Memory B cell (primary cell): ENCODE results near the gene ANKRD42.

Experiments
- ATAC-seq: fragments of 150-1000 bp; cut with Tn5 transposase; 2 replicates; pipeline ENCODE4 v1.10.0; 2021; ENCODE audit warnings: low read depth, mild to moderate bottlenecking, moderate library complexity
- DNase-seq, 2 donors: peaks; one replicate each; pipeline ENCODE4 v3.0.0; 2022; ENCODE audit warnings: low spot score in 2 of 2
- H3K27ac Mint-ChIP-seq: one replicate; pipeline ENCODE4 v1.8.0; 2022; ENCODE audit warnings: mild to moderate bottlenecking, moderate library complexity, mixed read lengths
- H3K27me3 Mint-ChIP-seq: one replicate; pipeline ENCODE4 v1.8.0; 2022; ENCODE audit warnings: mixed read lengths
- H3K36me3 Mint-ChIP-seq: one replicate; pipeline ENCODE4 v1.8.0; 2022; ENCODE audit warnings: mild to moderate bottlenecking, mixed read lengths
- H3K4me1 Mint-ChIP-seq: one replicate; pipeline ENCODE4 v1.8.0; 2022; ENCODE audit warnings: mixed read lengths
- H3K4me3 Mint-ChIP-seq: one replicate; pipeline ENCODE4 v1.8.0; 2022; ENCODE audit warnings: mild to moderate bottlenecking, moderate library complexity, mixed read lengths
- H3K9me3 Mint-ChIP-seq: one replicate; pipeline ENCODE4 v1.8.0; 2022; ENCODE audit warnings: mixed read lengths

ANKRD42 gene

DNA sequence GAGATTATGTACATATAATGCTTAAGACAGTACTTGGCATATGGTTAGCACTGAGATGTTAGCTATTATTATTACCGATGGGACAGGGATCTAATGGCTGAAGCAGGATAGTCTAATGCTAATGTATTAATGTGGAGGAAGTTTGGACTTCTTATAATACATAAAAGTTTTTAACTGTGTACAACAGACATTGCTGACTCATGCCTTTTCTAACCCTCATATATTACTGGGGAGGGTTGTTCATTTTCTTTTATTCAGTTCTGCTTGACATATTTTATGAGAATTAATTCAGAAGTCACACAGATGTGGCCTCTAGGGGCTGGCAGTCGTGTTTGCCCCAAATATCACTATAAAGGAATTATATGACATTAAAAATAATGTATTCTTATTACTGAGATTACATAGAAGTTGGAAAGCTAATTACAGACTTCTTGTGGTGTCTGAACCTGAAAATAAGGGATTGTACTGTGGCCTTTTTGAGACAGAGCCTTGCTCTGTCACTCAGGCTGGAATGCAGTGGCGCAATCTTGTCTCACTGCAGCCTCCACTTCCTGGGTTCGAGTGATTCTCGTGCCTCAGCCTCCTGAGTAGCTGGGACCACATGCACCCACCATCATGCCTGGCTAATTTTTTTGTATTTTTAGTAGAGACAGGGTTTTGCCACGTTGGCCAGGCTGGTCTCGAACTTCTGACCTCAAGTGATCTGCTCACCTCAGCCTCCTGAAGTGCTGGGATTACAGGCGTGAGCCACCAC, 82.6 kb downstream of the ANKRD42 start:
- H3K4me3 Mint-ChIP-seq, result no peak overlapping the region
- DNase-seq (no peak), ATAC-seq (no peak)
- no peak overlapping the region for H3K27ac Mint-ChIP-seq
- no peaks in the 10 kb centered on the region for H3K27me3 Mint-ChIP-seq
- H3K36me3 Mint-ChIP-seq, result peaks cover 26% of the 10 kb centered on the region
- H3K4me1 Mint-ChIP-seq, result no peaks in the 10 kb centered on the region
- peaks cover 2% of the 10 kb centered on the region for H3K9me3 Mint-ChIP-seq

DNA sequence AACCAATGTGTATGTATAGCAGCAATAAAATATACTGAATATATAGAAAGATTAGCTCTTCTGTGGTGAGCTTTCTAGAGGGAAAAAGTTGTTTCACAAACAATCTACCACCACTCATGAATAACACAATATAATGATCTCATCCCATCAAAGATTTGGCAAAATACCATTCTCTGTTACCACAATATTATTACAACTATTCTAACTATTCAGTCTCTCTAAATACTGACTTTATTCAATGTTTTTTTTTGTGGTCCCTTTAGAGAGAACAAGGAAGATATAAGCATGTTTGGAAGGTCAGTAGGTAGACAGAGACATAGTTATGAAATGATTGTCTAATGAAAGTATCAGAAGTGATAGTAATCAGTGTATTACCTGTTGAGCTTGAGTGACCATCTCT, 84.8 kb downstream of the ANKRD42 start:
- Mint-ChIP-seq H3K4me3 (no peak overlapping the region), H3K36me3 (peaks cover 14% of the 10 kb centered on the region), H3K27me3 (no peaks in the 10 kb centered on the region), H3K9me3 (no peaks in the 10 kb centered on the region), H3K27ac (no peak overlapping the region), H3K4me1 (peaks cover 10% of the 10 kb centered on the region)
- DNase-seq (no peak), ATAC-seq (no peak)

DNA sequence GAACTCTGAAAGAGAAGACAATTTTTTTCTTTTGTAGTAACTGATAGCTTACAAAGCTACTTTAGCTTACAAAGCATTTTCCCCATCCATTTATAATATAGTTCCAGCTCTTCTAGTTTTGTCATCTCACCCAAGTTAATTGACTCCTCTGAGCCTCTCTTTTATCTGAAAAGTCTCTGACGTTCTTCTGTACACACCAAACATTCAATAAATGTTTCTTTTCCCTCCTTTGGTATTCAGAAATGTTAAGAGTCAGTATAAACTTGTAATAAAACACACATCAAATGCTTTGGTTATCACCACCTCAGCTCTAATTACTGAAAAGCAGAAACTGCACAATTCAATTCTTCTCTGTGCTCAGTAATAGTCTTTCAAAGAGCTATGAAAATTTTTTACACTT, 86.7 kb downstream of the ANKRD42 start:
- H3K4me1 Mint-ChIP-seq, result peaks cover 14% of the 10 kb centered on the region
- no peak overlapping the region for H3K4me3 Mint-ChIP-seq
- no peak for DNase-seq
- no peak for ATAC-seq
- H3K9me3 Mint-ChIP-seq, result no peaks in the 10 kb centered on the region
- H3K27me3 Mint-ChIP-seq, result no peaks in the 10 kb centered on the region
- no peak overlapping the region for H3K27ac Mint-ChIP-seq
- H3K36me3 Mint-ChIP-seq, result peaks cover 14% of the 10 kb centered on the region

DNA sequence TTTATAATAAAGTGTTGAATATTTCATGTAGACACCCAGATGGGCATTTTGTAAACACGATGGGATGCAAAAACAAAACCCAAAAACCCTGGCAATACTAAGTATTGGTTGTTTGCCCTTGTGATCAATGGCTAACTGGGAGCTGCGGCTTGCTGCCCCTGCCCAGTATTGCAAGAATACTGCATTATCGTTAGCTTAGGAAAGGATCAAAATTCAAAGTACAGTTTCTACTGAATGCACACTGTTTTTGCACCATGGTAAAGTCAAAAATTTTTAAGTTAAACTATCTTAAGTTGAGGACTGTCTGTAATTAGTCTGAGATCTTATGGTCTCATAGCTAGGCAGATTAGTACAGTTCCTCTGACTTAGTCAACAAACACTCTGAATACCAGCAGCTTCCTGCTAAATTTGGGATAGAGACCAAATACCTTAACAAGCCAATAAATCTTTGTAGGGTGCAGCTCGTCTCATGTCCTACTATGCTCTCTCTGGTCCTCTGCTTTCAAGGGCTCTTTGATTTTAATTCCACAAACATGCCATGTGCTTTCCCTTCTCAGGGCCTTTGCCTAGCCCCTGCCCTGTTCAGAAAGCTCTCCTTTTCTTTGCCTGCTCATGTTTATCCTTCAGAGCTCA, 88.7 kb downstream of the ANKRD42 start:
- peaks cover 14% of the 10 kb centered on the region for H3K36me3 Mint-ChIP-seq
- no peaks in the 10 kb centered on the region for H3K9me3 Mint-ChIP-seq
- peaks cover 20% of the 10 kb centered on the region for H3K4me1 Mint-ChIP-seq
- H3K27ac Mint-ChIP-seq, result no peak overlapping the region
- DNase-seq, result no peak
- H3K4me3 Mint-ChIP-seq, result no peak overlapping the region
- no peak for ATAC-seq
- no peaks in the 10 kb centered on the region for H3K27me3 Mint-ChIP-seq

DNA sequence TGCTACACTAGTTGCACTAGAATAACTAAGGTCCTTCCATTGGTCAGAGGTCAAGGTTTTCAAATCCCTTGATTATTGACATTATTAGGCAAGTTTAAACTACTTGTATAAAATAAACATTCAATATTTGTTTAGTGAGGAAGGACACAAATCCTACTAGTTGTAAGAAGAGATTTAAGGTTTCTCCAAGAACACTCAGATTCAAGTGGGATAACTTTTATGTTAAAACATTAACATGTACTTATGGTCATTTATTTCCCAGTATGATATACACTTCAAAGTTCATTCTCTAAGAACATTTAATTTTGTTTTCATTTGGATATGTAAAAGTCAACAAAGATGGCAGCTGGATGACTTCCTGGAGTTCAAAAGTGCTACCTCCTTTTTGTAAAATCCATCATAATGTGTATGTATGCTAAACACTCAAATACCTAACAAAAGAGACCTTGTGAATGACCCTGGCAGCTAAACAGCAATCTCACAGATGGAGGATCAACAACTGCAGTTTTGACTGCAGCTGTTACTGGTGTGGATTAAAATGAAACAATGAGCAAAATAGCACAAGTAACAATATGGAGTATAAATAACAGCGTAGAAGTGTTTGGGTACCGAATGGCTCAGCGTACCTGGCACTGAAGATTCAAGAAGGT, 91.1 kb downstream of the ANKRD42 start:
- H3K9me3 Mint-ChIP-seq, result no peaks in the 10 kb centered on the region
- H3K36me3 Mint-ChIP-seq, result peaks cover 8% of the 10 kb centered on the region
- ATAC-seq (no peak), DNase-seq (no peak)
- peaks cover 33% of the 10 kb centered on the region for H3K4me1 Mint-ChIP-seq
- no peaks in the 10 kb centered on the region for H3K27me3 Mint-ChIP-seq
- peak overlapping the region; percentile 99 for H3K4me3 Mint-ChIP-seq
- H3K27ac Mint-ChIP-seq, result peak overlapping the region; percentile 99

DNA sequence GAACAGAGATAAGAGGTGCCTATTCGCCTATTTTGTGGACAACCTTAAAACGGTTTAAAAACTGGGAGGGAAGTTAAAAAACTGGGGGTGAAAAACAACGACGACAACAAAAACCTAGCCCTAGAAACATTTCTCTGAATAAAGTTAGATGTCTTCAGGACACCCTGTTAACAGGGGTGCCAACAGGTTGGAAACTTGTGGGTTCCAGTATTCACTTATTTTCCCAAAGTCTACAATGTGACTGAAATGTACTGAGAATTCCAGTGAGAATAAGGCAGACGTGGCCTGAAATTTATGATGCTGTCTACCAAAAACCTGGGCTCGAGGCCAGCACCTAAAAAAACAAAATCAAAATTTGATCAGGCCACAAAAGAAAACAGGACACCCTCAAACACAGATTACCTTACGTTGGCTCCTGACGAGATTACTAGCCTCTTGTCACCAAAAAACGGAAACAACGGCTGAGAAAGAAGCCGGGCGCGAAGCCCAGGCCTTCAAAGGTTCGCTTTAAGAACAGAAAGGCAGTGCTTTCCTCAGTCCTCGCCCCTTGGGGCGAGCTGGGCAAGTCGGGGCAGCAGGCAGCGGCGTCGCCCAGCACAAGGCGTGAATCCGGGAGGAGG, 91.7 kb downstream of the ANKRD42 start:
- peaks cover 6% of the 10 kb centered on the region for H3K36me3 Mint-ChIP-seq
- no peaks in the 10 kb centered on the region for H3K27me3 Mint-ChIP-seq
- peak overlapping the region; percentile 99 for H3K27ac Mint-ChIP-seq
- peak overlapping the region; percentile 99 for H3K4me3 Mint-ChIP-seq
- H3K4me1 Mint-ChIP-seq, result peaks cover 33% of the 10 kb centered on the region
- H3K9me3 Mint-ChIP-seq, result no peaks in the 10 kb centered on the region
- DNase-seq, result no peak
- ATAC-seq, result peak; percentile 20

DNA sequence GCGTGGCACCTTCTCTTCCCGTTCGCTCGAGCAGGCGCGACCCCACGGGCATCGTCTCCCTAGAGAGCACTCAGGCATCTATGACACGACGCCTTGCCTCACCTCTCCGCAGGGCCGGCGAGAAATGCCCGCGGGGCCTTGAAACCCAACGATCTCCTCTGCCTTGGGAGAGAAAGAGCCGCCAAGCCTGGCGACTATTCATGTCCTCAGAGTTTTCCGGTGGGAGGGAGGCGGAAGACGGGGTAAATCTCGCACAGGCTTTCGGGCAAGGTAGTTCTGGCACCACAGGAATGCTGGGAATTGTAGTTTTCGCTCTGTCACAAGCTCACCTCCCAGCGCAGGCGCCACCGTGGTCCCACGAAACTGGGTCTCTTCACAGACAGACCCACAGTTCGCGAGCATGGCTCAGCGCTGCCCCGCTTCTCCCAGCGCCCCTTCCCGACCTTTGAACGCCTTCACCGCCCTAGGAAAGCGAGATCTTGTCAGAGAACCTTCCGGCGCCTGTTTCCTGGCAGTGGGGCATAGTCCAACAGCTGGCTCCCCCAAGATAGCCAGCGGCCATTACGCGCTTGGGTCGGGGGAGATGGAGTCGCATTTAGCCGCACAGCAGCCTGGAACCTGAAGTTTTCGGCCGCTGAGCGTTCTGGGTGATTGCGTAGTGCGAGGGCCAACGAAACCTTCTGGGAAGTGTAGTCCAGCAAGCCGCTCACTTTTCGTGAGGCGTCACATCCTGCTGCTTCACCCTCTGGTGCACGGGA, 92.4 kb downstream of the ANKRD42 start, which contains the start of gene CCDC90B:
Gene CCDC90B (minus strand): TSS at position 597 of the 758 bp plus-strand sequence. CDS start 395 bp downstream, at position 202.
- no peaks in the 10 kb centered on the region for H3K27me3 Mint-ChIP-seq
- DNase-seq, result peak; percentile 88 to 92
- H3K36me3 Mint-ChIP-seq, result peaks cover 2% of the 10 kb centered on the region
- peak within 1 kb of the TSS; percentile 99 for H3K27ac Mint-ChIP-seq
- H3K9me3 Mint-ChIP-seq, result no peaks in the 10 kb centered on the region
- peaks cover 33% of the 10 kb centered on the region for H3K4me1 Mint-ChIP-seq
- peak; percentile 85 for ATAC-seq
- peak within 1 kb of the TSS; percentile 99 for H3K4me3 Mint-ChIP-seq

DNA sequence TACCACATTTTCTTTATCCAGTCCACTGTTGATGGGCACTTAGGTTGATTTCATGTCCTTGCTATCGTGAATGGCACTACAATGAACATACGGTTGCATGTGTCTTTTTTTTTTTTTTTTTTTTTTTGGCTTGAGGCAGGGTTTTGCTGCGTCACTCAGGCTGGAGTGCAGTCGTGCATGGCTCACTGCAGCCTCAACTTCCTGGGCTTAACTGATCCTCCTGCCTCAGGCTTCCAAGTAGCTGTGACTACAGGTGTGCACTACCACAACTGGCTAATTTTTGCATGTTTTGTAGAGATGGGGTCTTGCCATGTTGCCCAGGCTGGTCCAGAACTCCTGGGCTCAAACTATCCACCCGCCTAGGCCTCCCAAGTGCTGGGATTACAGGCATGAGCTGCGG, 94.1 kb downstream of the ANKRD42 start:
- Mint-ChIP-seq H3K27me3 (no peaks in the 10 kb centered on the region), H3K27ac (no peak overlapping the region), H3K4me1 (peaks cover 27% of the 10 kb centered on the region), H3K4me3 (no peak overlapping the region), H3K9me3 (no peaks in the 10 kb centered on the region), H3K36me3 (no peaks in the 10 kb centered on the region)
- no peak for ATAC-seq
- no peak for DNase-seq

DNA sequence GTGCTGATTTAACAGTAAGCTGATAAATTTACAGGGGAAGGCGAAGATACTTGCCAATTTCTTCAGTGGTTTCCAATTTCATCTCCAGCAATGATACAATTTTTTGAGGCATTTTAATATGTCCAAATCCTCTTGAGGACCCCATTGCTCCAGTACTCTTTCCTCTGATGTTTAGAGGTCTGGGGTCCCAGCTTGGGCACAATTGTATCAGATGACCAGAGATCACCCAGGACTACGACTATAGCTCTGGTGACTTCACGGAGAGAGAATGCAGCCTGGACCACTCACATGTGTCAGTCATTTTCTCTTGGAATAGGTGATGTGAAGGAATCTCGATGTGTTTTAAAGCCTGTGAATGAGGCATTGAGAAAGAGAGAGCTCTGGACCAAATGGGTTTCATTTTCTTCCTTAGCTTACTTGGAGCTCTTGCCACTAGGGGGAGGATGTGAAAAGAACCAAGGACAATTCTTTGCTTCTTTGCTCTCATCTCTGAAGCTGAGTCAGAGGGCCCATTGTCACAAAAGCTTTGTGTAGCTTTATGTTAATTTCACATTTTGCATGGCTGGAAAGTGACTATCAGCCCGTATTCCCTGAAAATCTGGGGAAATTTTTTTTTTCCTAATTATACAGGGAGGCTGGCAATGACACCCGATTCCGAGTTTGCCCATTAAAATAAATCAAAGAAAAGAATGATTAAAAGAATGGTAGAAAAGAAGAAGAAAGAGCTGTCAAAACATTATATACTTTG, 99.4 kb downstream of the ANKRD42 start:
- H3K36me3 Mint-ChIP-seq, result no peaks in the 10 kb centered on the region

DNA sequence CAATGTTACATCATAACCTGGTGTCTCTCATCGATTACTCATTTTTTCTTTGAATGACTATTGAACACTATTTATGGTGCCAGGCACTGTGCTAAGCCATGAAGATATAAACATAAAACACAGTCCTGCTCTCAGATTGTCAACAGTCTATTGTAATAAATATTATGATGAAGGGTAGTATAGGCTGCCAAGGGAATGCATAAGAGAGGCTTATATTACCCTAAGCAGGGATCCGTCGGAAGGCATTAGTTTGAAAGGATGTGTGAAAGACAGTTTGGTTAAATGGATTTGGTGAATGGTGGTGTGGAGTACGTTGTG, 99.9 kb downstream of the ANKRD42 start:
- DNase-seq (no peak), ATAC-seq (no peak)
- Mint-ChIP-seq H3K36me3 (no peaks in the 10 kb centered on the region), H3K27me3 (no peaks in the 10 kb centered on the region), H3K4me1 (peaks cover 10% of the 10 kb centered on the region), H3K9me3 (no peaks in the 10 kb centered on the region), H3K27ac (no peak overlapping the region), H3K4me3 (no peak overlapping the region)

More for the DNA sequence above, 99.4 kb downstream of the ANKRD42 start:
- DNase-seq (peak in 1 of 2 donors; percentile 32), ATAC-seq (peak; percentile 80)
- Mint-ChIP-seq H3K4me1 (peaks cover 12% of the 10 kb centered on the region), H3K4me3 (peak overlapping the region; percentile 61), H3K27ac (no peak overlapping the region), H3K9me3 (no peaks in the 10 kb centered on the region), H3K27me3 (no peaks in the 10 kb centered on the region)

DNA sequence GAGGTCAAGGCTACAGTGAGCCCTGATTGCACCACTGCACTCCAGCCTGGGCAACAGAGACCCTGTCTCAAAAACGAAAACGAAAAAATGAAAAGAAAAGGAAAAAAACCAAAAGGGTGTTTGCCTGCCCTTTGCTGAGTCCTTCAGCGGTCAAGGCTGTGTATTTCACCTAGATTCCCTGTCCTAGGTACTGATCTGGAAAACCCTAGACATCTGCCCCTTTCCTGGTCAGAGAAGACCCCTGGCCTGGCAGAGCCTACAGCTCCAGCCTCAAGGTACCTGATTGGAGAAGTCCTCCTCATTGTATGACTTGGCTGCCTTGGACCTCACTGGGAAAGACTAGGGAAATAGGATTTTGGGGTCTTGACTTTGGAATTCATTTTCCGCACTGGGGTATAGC, 100.7 kb downstream of the ANKRD42 start:
- peaks cover 7% of the 10 kb centered on the region for H3K4me1 Mint-ChIP-seq
- no peaks in the 10 kb centered on the region for H3K36me3 Mint-ChIP-seq
- DNase-seq (no peak), ATAC-seq (no peak)
- H3K27me3 Mint-ChIP-seq, result peaks cover 1% of the 10 kb centered on the region
- H3K9me3 Mint-ChIP-seq, result no peaks in the 10 kb centered on the region
- H3K4me3 Mint-ChIP-seq, result no peak overlapping the region
- H3K27ac Mint-ChIP-seq, result no peak overlapping the region
